Stimulated activated CD8-positive, alpha-beta memory T cell treated with anti-CD3 and anti-CD28 coated beads, Interleukin-4, amount 100 ng/mL, for 4 hours (primary cell): Measurements from ENCODE around the gene POU3F4.

Source experiments
- DNase-seq, 2 donors: peaks; one replicate each; pipeline ENCODE4 v3.0.0-alpha.2; 2020; ENCODE audit warnings: low read depth in 2 of 2, low spot score in 1 of 2

The POU3F4 gene

DNA sequence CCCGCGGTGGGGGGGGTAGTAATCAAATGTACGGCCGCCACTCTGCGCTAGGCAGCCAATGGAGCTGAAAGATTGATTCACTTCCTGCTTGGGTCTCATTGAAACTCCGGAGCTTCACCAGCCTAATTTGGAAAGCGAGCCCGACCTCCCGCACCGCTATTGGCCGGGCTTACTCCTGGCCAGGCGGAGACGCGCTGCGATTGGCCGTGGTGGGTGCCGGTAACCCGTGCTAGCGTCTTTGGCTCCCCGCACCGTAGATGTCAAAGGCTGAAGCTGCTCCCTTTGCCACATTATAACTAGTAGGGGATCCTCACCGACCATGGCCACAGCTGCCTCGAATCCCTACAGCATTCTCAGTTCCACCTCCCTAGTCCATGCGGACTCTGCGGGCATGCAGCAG, at the start of gene POU3F4:
TSS of gene POU3F4 (plus strand) at position 285 of the 400 bp plus-strand sequence. CDS start at position 320, 35 bp downstream.
- DNase-seq: no peak

- DNase-seq: no peak
These were observed 38.5 kb upstream of the POU3F4 start for GRCh38 chrX:83469551-83469950.

GRCh38 chrX:83495898-83496297, 12.2 kb upstream of the POU3F4 start:
- DNase-seq: no peak

DNA sequence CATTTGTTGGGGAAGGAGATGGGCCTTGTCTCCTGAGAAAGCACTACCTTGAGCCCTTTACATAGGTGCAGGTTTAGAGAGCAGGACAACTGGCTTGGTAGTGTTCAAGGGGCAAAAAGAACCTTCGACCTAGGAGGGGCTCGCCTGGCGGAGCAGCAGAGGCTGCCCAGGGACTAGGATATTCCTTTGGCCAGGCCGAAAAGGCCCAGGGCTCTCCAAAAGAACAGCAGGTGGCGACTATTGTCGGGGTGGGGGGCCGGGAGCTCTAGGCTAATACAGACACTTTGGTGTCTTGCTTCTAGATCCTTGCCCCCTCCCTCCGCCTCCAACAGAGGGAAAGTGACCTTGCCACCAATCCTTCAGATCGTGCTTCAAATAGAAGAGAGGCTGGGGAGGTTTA, 7.1 kb upstream of the POU3F4 start:
- DNase-seq: no peak

GRCh38 chrX:83501530-83501929, 6.6 kb upstream of the POU3F4 start:
- no peak for DNase-seq

DNA sequence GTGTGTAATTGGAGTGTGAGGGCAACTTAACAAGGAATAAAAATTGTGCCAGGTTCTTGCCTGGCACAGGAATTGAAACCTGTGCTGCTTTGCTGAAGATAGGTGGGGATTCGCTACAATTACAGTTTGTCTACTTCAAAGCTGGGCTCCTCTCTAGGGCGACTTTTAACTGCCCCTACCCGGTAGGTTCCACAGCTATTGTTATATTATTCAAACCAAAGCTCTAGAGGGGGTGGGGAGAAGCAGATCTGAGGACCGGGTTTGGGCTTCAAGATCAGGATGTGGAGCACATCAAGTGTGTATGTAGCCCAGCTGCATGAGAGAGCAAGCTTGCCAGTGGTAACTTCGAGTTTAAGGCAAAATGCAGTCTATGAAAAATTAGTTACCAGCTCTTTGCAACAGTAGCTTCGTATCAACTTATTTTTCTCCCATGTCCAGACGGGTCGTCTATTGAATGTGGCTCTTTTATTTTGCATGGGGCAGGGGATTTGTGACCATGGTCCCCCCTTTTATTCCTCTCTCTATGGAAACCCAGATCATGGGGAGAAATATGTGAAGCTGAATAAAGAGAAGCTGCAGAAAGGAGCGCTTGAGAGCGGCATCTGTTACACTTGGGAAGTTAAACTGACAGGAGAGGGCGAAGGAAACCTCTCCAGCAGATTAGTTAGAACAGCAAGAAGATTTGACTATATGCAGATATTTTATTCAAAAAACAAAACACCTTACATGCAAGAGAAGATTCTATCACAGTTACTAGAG, 3.2 kb upstream of the POU3F4 start:
- DNase-seq: no peak

DNA sequence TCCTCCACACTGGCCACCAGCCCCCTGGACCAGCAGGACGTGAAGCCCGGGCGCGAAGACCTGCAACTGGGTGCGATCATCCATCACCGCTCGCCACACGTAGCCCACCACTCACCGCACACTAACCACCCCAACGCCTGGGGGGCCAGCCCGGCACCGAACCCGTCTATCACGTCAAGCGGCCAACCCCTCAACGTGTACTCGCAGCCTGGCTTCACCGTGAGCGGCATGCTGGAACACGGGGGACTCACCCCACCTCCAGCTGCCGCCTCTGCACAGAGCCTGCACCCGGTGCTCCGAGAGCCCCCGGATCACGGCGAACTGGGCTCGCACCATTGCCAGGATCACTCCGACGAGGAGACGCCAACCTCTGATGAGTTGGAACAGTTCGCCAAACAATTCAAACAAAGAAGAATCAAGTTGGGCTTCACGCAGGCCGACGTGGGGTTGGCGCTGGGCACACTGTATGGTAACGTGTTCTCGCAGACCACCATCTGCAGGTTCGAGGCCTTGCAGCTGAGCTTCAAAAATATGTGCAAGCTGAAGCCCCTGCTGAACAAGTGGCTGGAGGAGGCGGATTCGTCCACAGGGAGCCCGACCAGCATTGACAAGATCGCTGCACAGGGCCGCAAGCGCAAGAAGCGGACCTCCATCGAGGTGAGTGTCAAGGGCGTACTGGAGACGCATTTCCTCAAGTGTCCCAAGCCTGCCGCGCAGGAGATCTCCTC, 600 bp downstream of the POU3F4 start:
- DNase-seq: no peak

DNA sequence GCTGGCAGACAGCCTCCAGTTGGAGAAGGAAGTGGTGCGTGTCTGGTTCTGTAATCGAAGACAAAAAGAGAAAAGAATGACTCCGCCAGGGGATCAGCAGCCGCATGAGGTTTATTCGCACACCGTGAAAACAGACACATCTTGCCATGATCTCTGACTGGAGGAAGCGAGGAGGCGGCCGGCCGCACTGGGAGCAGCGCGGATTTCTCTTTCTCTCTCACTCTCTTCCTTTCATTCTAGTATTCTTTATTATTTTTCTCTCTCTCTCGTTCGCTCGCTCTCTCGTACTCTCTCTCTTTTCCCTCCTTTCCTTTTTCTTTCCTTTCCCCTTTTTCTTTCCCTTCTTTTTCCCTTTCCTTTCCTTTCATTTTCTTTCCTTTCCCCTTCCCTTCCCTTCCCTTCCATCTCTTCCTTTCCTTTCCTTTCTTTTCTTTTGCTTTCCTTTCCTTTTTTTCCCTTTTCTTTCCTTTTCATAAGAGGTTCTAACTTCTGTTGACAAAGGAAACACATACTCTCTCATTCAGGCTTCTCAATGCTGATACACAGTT, 1.2 kb downstream of the POU3F4 start:
- no peak for DNase-seq

- no peak for DNase-seq
These were observed 2.5 kb downstream of the POU3F4 start for GRCh38 chrX:83510510-83511062.

DNA sequence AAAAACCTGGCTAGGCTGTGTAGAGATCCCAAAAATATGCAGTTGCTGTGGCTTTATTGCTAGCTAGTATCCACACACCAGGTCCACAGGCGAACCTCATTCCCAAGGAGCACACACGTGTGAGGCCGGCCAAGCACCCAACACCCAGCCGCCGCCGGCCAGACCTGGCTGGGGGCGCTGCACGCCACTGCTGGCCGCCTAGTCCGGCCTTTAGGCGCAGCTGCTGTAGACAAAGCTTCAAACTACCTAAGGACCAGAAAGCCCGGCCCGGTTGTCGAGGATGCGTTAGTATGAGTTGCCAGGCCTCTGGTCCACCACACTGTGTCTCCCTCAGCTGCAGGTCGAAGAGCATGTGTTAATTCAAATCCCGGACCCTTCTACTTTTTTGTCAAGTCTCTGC, 3.1 kb downstream of the POU3F4 start:
- no peak for DNase-seq

GRCh38 chrX:83512111-83512510, 4.0 kb downstream of the POU3F4 start:
- no peak for DNase-seq

DNA sequence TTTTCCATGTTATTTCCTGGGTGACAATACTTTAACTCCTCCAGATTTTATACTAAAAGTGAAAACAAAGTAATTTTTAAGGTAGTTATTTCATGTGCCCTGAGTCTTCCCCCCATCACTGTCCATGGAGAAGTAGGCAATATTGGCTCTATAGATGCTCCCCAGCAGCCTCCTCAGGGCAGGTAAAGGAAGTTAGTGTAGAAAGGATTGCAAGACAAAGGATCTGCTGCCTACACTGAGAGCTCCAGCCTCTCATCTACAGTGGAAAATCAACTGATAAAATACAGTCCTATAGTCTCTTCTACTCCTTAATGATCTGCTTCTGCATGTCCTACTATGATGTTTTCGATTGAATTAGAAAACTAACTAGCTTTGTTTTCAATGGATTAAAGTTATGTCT, 8.5 kb downstream of the POU3F4 start:
- no peak for DNase-seq

DNA sequence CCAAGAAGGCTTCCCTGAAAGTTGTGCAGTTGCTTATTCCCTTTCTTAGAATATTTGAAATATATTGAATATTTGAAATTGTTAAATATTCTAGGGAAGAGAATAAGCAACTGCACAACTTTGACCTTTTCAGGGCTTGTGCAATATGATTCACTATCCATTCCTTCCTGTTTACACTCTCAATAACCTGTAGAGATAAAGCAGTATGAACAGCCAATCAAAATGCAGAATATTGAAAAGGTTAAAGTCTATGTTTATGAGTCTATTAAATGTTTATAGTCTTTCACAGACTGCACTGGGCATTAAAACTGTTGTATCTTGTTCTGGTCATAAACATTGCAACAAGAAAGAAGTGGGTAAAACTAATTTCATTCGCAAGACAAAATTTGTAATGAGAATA, 13.8 kb downstream of the POU3F4 start:
- no peak for DNase-seq

DNA sequence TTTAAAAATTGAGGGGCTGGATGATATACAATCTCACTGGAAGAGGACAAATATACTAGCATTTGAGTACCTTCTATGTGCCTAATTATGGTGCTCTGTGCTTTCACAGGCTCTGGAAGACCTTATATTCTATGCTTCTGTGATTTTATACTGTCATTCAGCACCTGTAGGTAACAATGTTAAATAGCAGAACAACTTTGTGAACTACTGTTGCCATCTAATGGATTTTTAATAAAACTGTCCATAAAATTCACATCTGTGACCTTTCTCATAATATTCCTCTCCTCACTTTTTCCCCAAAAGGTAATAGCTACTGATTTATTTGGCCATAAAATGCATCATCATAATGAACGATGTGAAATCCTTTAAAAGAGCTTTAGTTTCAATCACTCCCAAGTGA, 21.9 kb downstream of the POU3F4 start:
- no peak for DNase-seq

DNA sequence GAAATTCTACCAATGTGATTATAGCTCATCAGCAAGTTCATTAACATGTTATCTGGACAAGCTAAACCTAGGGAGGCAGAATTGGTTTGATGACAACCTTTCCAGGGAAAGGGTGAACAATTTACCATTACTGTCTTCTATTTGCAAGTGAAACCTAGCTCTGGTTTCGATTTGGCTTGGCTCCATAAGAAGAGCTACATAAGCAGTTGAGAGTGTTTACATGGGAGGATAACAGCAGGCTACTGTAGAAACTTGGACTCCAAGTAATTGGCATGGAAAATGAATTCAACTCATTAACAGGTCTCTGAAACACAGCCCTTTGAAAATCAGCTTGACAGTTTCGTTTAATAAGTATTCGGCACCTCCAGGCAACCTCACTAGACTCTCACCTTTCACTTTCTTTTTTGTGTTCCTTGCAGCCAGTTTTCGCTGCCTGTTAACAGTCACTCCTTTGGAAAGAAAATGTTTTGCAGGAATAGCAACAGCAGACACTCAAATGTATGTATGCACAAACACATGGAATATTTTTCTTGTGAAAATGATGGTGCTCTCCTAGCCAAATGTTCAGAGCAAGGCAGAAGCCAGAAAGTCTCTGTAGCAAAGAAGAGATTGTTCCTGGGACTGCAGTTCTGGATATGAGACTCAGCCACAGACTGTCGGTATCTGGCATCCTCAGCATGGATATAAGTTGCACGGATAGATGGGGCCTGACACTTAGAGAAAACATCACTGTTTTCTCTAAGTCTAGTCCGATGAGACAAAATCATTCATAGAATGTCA, 27.5 kb downstream of the POU3F4 start:
- no peak for DNase-seq
